Tibial artery (tissue), 4 donors: Measurements from ENCODE around the gene SLC7A1.

ENCODE experiments used
- DNase-seq, 2 donors: peaks; one replicate each; pipeline ENCODE4 v3.0.0-alpha.2; 2019
- H3K27ac ChIP-seq, 2 donors: fragments of 200-600 bp; sonication (generic) in 1 of 2; 1 replicate in 1 of 2; 2 replicates in 1 of 2; pipeline ENCODE4 v1.5.1; 2018 to 2019; ENCODE audit warnings: mild to moderate bottlenecking in 1 of 2
- H3K27me3 ChIP-seq, 2 donors: fragments of 200-600 bp; sonication (generic) in 1 of 2; one replicate each; pipeline versions ENCODE4 v1.5.1 to v1.6.0; 2016 to 2019
- H3K36me3 ChIP-seq, 3 donors: fragments of 200-600 bp; sonication (generic) in 2 of 3; one replicate each; pipeline ENCODE4 v1.5.1; 2016 to 2019; ENCODE audit warnings: mild to moderate bottlenecking in 2 of 3
- H3K4me1 ChIP-seq, 4 donors: fragments of 200-600 bp; sonication (generic) in 2 of 4; 1 replicate in 3 of 4; 2 replicates in 1 of 4; pipeline ENCODE4 v1.5.1; 2016 to 2019
- H3K4me3 ChIP-seq, 2 donors: fragments of 200-600 bp; sonication (generic) in 1 of 2; 1 replicate in 1 of 2; 2 replicates in 1 of 2; pipeline ENCODE4 v1.5.1; 2018 to 2019; ENCODE audit warnings: mild to moderate bottlenecking in 2 of 2
- H3K9me3 ChIP-seq, 3 donors: fragments of 200-600 bp; sonication (generic) in 1 of 3; one replicate each; pipeline ENCODE4 v1.5.1; 2016 to 2019
- intact Hi-C: fragments of 100-400 bp; cut with DNase I; formaldehyde crosslinking; loops from one replicate; pipeline ENCODE4 v1.15.0; 2023; ENCODE audit warnings: low total_unique reads
- TF ChIP-seq, protein P1 (sequence below), 2 experiments: fragments of 200-600 bp in 1 of 2; fragments of 450-650 bp in 1 of 2; IDR thresholded peaks; one replicate each; pipeline ENCODE4 v1.5.1; 2017 to 2019; ENCODE audit warnings: antibody characterized with exemption in 2 of 2, mild to moderate bottlenecking in 1 of 2, moderate library complexity in 1 of 2

Gene SLC7A1

GRCh38 chr13:29480893-29481525 is 114.5 kb downstream of the SLC7A1 start:
- no peak overlapping the region for H3K27ac ChIP-seq
- no peak for DNase-seq
- H3K9me3 ChIP-seq, result no peaks in the 10 kb centered on the region
- no peak overlapping the region for H3K4me3 ChIP-seq
- H3K36me3 ChIP-seq, result no peaks in the 10 kb centered on the region
- intact Hi-C loops, result no loop called here
- H3K4me1 ChIP-seq, result no peaks in the 10 kb centered on the region
- H3K27me3 ChIP-seq, result no peaks in the 10 kb centered on the region
- TF ChIP-seq, protein P1, sequence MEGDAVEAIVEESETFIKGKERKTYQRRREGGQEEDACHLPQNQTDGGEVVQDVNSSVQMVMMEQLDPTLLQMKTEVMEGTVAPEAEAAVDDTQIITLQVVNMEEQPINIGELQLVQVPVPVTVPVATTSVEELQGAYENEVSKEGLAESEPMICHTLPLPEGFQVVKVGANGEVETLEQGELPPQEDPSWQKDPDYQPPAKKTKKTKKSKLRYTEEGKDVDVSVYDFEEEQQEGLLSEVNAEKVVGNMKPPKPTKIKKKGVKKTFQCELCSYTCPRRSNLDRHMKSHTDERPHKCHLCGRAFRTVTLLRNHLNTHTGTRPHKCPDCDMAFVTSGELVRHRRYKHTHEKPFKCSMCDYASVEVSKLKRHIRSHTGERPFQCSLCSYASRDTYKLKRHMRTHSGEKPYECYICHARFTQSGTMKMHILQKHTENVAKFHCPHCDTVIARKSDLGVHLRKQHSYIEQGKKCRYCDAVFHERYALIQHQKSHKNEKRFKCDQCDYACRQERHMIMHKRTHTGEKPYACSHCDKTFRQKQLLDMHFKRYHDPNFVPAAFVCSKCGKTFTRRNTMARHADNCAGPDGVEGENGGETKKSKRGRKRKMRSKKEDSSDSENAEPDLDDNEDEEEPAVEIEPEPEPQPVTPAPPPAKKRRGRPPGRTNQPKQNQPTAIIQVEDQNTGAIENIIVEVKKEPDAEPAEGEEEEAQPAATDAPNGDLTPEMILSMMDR (IDR thresholded peaks at IDR 0.05), result no peak

DNA sequence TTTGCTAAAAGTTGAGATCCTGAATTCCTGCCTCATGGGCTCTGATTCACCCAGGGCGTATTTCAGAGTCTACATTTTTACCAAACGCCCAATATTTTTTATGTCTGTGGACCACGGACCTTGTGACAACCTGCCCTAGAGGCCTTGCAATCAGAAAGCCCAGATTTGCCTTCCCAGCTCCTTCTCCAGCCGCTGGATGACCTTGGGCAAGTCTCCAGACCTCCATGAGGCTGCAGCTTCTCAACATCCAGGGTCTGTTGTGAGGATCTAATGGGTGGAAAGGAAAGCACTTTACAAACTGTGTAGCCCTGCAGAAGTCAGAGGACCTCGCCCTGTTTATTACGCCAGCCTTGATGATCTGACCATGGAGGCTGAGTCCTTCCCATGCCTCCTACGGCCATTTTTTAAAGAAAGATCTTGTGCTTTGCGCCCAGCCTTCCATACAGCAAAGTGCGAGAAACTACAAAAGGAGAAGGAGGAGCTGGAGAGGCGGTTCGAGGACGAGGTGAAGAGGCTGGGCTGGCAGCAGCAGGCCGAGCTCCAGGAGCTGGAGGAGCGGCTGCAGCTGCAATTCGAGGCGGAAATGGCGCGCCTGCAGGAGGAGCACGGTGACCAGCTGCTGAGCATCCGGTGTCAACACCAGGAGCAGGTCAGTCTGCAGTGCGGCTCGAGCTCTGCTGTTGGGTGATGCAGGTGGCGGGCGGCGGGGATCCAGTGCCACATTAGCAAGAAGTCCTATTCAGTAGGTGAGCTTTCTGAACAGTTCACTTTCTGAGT is 115.6 kb downstream of the SLC7A1 start:
- DNase-seq, result no peak
- TF ChIP-seq, protein P1 (IDR thresholded peaks at IDR 0.05), result no peak
- no peaks in the 10 kb centered on the region for H3K9me3 ChIP-seq
- intact Hi-C loops, result no loop called here
- no peak overlapping the region for H3K27ac ChIP-seq
- H3K36me3 ChIP-seq, result no peaks in the 10 kb centered on the region
- no peaks in the 10 kb centered on the region for H3K4me1 ChIP-seq
- no peaks in the 10 kb centered on the region for H3K27me3 ChIP-seq
- no peak overlapping the region for H3K4me3 ChIP-seq

DNA sequence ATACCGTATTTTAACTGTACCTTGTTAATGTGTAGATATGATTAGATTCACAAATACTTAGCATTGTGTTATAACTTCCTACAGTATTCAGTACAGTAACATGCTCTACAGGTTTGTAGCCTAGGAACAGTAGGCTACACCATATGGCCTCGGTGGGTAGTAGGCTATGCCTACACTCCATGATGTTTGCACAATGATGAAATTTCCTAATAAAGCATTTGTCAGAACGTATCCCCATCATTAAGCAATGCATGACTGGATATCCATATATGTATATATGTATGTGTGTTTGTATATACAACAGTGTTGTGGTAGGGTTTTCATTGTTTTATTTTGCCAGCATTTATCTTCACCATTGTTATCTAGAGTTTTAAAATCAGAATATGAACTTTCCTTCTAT is 119.4 kb downstream of the SLC7A1 start:
- no peaks in the 10 kb centered on the region for H3K27me3 ChIP-seq
- H3K9me3 ChIP-seq, result no peaks in the 10 kb centered on the region
- no peaks in the 10 kb centered on the region for H3K36me3 ChIP-seq
- no peak overlapping the region for H3K27ac ChIP-seq
- intact Hi-C loops, result no loop called here
- no peaks in the 10 kb centered on the region for H3K4me1 ChIP-seq
- no peak overlapping the region for H3K4me3 ChIP-seq
- DNase-seq, result no peak
- TF ChIP-seq, protein P1 (IDR thresholded peaks at IDR 0.05), result no peak

GRCh38 chr13:29474991-29475390 is 120.5 kb downstream of the SLC7A1 start:
- no peaks in the 10 kb centered on the region for H3K27me3 ChIP-seq
- no peaks in the 10 kb centered on the region for H3K9me3 ChIP-seq
- H3K4me3 ChIP-seq, result no peak overlapping the region
- no peaks in the 10 kb centered on the region for H3K4me1 ChIP-seq
- no peaks in the 10 kb centered on the region for H3K36me3 ChIP-seq
- no peak overlapping the region for H3K27ac ChIP-seq
- TF ChIP-seq, protein P1 (IDR thresholded peaks at IDR 0.05), result no peak
- DNase-seq, result no peak
- intact Hi-C loops, result no loop called here

GRCh38 chr13:29473166-29473565 is 122.3 kb downstream of the SLC7A1 start:
- TF ChIP-seq, protein P1 (IDR thresholded peaks at IDR 0.05), result no peak
- intact Hi-C loops, result no loop called here
- Histone ChIP-seq H3K4me3 (no peak overlapping the region), H3K4me1 (no peaks in the 10 kb centered on the region), H3K27ac (no peak overlapping the region), H3K9me3 (no peaks in the 10 kb centered on the region), H3K36me3 (no peaks in the 10 kb centered on the region), H3K27me3 (no peaks in the 10 kb centered on the region)
- no peak for DNase-seq
